Body of pancreas (tissue), 4 donors: ENCODE results near the gene USP27X. TPM values are rescaled to one million over a fixed set of nuclear protein-coding genes. Genes with fewer than 3 reads are reported as not detected.

Experiments
- ATAC-seq: fragments of 150-250 bp; one replicate; pipeline ENCODE4 v1.9.1; 2016
- DNase-seq, 4 donors: peaks; one replicate each; pipeline ENCODE4 v3.0.0-alpha.2; 2019
- H3K27ac ChIP-seq, 4 donors: fragments of 200-600 bp; sonication (generic); 1 replicate in 3 of 4; 2 replicates in 1 of 4; pipeline versions ENCODE4 v1.5.1 to v1.6.1; 2016 to 2019; ENCODE audit warnings: mild to moderate bottlenecking in 1 of 4, mixed read lengths in 1 of 4, moderate library complexity in 1 of 4
- H3K27me3 ChIP-seq, 2 donors: fragments of 200-600 bp; sonication (generic); one replicate each; pipeline ENCODE4 v1.6.0; 2016; ENCODE audit warnings: mild to moderate bottlenecking in 1 of 2
- H3K36me3 ChIP-seq, 2 donors: fragments of 200-600 bp; sonication (generic); replicated peaks in 1 of 2; 2 replicates each; pipeline ENCODE4 v1.5.1; 2016; ENCODE audit warnings: low read depth in 2 of 2; ENCODE audit not compliant: insufficient read depth in 1 of 2
- H3K4me1 ChIP-seq: fragments of 200-600 bp; sonication (generic); one replicate; pipeline ENCODE4 v1.6.0; 2016
- H3K4me3 ChIP-seq, 2 donors: fragments of 200-600 bp; sonication (generic); 1 replicate in 1 of 2; 2 replicates in 1 of 2; pipeline ENCODE4 v1.5.1; 2016 to 2019
- H3K9me3 ChIP-seq, 3 donors: fragments of 200-600 bp; sonication (generic); 1 replicate in 2 of 3; 2 replicates in 1 of 3; pipeline ENCODE4 v1.5.1; 2016
- CTCF ChIP-seq, 7 experiments: fragments of 450-650 bp in 4 of 7; fragments of 200-600 bp in 3 of 7; sonication (generic) in 3 of 7; IDR thresholded peaks; one replicate each; pipeline ENCODE4 v1.5.1; 2016 to 2019; ENCODE audit warnings: antibody characterized with exemption in 7 of 7
- POLR2A ChIP-seq, 3 donors: fragments of 450-650 bp; IDR thresholded peaks; one replicate each; pipeline ENCODE4 v1.6.1; 2016; ENCODE audit warnings: antibody characterized with exemption in 3 of 3, mild to moderate bottlenecking in 2 of 3
- WGBS, 2 donors: methylation state at CpG; one replicate each; pipeline ENCODE4 v1.1.5; 2017; 5-methylcytosine and 5-hydroxymethylcytosine counted together
- intact Hi-C: fragments of 100-400 bp; cut with DNase I; formaldehyde crosslinking; loops from one replicate; pipeline ENCODE4 v1.15.1; 2023
- total RNA-seq, 2 donors: library from RNA; depleted of rRNA; stranded (reverse); fragments of >200 nt; gene quantifications; one replicate each; pipeline ENCODE4 v1.1.0, GENCODE V29; 2016

The USP27X gene
- total RNA-seq, 2 donors from 2014 or later: 0.99 to 1.3 TPM

GRCh38 chrX:49892542-49892941, 13.3 kb downstream of the USP27X start:
- ATAC-seq: no peak

GRCh38 chrX:49896951-49897350, 17.7 kb downstream of the USP27X start:
- H3K4me3 ChIP-seq: no peak overlapping the region
- no peaks in the 10 kb centered on the region for H3K27me3 ChIP-seq
- DNase-seq: no peak
- H3K9me3 ChIP-seq: no peaks in the 10 kb centered on the region
- no peak overlapping the region for H3K27ac ChIP-seq
- intact Hi-C loops: no loop called here
- no peak for ATAC-seq
- TF ChIP-seq CTCF (IDR thresholded peaks at IDR 0.05) (no peak), POLR2A (IDR thresholded peaks at IDR 0.05) (no peak)
- H3K4me1 ChIP-seq: no peaks in the 10 kb centered on the region
- H3K36me3 ChIP-seq: no peaks in the 10 kb centered on the region
- 65 to 83% methylated on average over 4 of the region's 4 CpGs for WGBS, 2 donors

More at GRCh38 chrX:49892542-49892941, 13.3 kb downstream of the USP27X start:
- Histone ChIP-seq H3K27me3 (no peaks in the 10 kb centered on the region), H3K4me1 (no peaks in the 10 kb centered on the region), H3K9me3 (no peaks in the 10 kb centered on the region), H3K36me3 (no peaks in the 10 kb centered on the region), H3K4me3 (no peak overlapping the region), H3K27ac (no peak overlapping the region)
- WGBS, 2 donors: 57 to 82% methylated on average over 4 of the region's 4 CpGs
- no peak for TF ChIP-seq CTCF (IDR thresholded peaks at IDR 0.05)
- TF ChIP-seq POLR2A (IDR thresholded peaks at IDR 0.05): no peak
- DNase-seq: no peak
- intact Hi-C loops: no loop called here

GRCh38 chrX:49901048-49901447, 21.8 kb downstream of the USP27X start:
- DNase-seq (no peak), ATAC-seq (no peak)
- Histone ChIP-seq H3K27ac (no peak overlapping the region), H3K4me3 (no peak overlapping the region), H3K27me3 (no peaks in the 10 kb centered on the region), H3K4me1 (no peaks in the 10 kb centered on the region), H3K9me3 (no peaks in the 10 kb centered on the region), H3K36me3 (no peaks in the 10 kb centered on the region)
- no peak for TF ChIP-seq CTCF (IDR thresholded peaks at IDR 0.05)
- no peak for TF ChIP-seq POLR2A (IDR thresholded peaks at IDR 0.05)
- intact Hi-C loops: no loop called here

GRCh38 chrX:49910344-49910743, 31.1 kb downstream of the USP27X start:
- DNase-seq: no peak
- H3K4me3 ChIP-seq: no peak overlapping the region
- intact Hi-C loops: loop anchor here (10.0 kb wide), 1 partner anchor 674 kb away; no protein-coding TSS in a partner anchor
- no peak for TF ChIP-seq CTCF (IDR thresholded peaks at IDR 0.05)
- no peak for TF ChIP-seq POLR2A (IDR thresholded peaks at IDR 0.05)
- H3K27me3 ChIP-seq: no peaks in the 10 kb centered on the region
- no peaks in the 10 kb centered on the region for H3K36me3 ChIP-seq
- WGBS, 2 donors: 15 to 20% methylated on average over 3 of the region's 3 CpGs
- no peaks in the 10 kb centered on the region for H3K9me3 ChIP-seq
- H3K27ac ChIP-seq: no peak overlapping the region
- H3K4me1 ChIP-seq: no peaks in the 10 kb centered on the region
- ATAC-seq: no peak

- intact Hi-C loops: loop anchor here (10.0 kb wide), 1 partner anchor 673 kb away; no protein-coding TSS in a partner anchor
- no peaks in the 10 kb centered on the region for H3K9me3 ChIP-seq
- no peak overlapping the region for H3K4me3 ChIP-seq
- no peaks in the 10 kb centered on the region for H3K4me1 ChIP-seq
- H3K27me3 ChIP-seq: no peaks in the 10 kb centered on the region
- no peak overlapping the region for H3K27ac ChIP-seq
- TF ChIP-seq POLR2A (IDR thresholded peaks at IDR 0.05) (no peak), CTCF (IDR thresholded peaks at IDR 0.05) (no peak)
- whole genome bisulfite sequencing, 2 donors: 20 to 93% methylated on average over 1 to 3 of the region's 3 CpGs
- no peak for ATAC-seq
- H3K36me3 ChIP-seq: no peaks in the 10 kb centered on the region
- DNase-seq: no peak
These were observed 32.8 kb downstream of the USP27X start for GRCh38 chrX:49912086-49912485.
